ENCODE results near the gene SCYGR8. TPM values are rescaled to one million over a fixed set of nuclear protein-coding genes. Genes with fewer than 3 reads are reported as not detected.

The SCYGR8 gene, protein sequence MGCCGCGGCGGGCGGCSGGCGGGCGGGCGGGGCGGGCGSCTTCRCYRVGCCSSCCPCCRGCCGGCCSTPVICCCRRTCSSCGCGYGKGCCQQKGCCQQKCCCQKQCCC
- total RNA-seq (2021; fragmentation: NEBNext Ultra II Directional; extraction: Animal tissue kit (Norgen Biotek cat#: 25700)): not detected in 2 replicates
- not detected in 2 replicates for polyA plus RNA-seq (2011; rRNA removed)
- not detected for polyA plus RNA-seq (2011; cell fraction: cytosol; rRNA removed)
- polyA plus RNA-seq (2011; cell fraction: nucleus; rRNA removed): not detected
- polyA plus RNA-seq (2012, experiment 1 of 2): not detected in 4 replicates
- polyA plus RNA-seq (2012, experiment 2 of 2): not detected
- not detected for polyA plus RNA-seq (2013, experiment 1 of 2)
- polyA plus RNA-seq (2013, experiment 2 of 2): not detected
- polyA minus RNA-seq (2011; rRNA and poly(A)+ RNA removed): not detected in 2 replicates
- polyA minus RNA-seq (2011; cell fraction: cytosol; rRNA and poly(A)+ RNA removed): not detected
- not detected for polyA minus RNA-seq (2011; cell fraction: nucleus; rRNA and poly(A)+ RNA removed)
- long read RNA-seq, experiment 1: 0 reads
- long read RNA-seq, experiment 2: 0 reads

DNA sequence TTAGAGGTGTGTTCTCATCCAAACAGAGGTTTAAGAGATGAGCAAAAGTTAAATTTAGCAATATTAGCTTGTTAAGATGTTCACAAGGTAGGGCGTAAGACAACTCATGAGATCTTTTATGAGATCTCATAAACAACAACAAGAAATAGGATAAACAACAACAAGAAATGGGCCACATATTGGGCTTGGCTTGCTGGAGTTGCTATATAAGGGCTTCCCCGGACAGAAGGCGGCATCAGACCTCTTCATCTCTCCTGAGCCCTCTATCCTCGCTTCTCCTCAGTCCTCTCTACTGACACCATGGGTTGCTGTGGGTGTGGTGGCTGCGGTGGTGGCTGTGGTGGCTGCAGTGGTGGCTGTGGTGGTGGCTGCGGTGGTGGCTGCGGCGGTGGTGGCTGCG lies at the start of gene SCYGR8:
TSS of gene SCYGR8 (plus strand) at position 301 of the 400 bp plus-strand sequence. CDS start at position 301, 0 bp downstream.
- 94% methylated on average over 5 of the region's 9 CpGs; no CpG with 5 or more reads in 1 of the 2 experiments for WGBS, 2 experiments (ENCODE audit: extremely low coverage in 1 of 2, insufficient coverage in 1 of 2, insufficient read length in 1 of 2, insufficient replicate concordance in 2 of 2, low coverage in 1 of 2, low lambda C conversion rate in 2 of 2, missing lambda C conversion rate in 1 of 2)
- no peaks in the 10 kb centered on the region for H3K36me3 ChIP-seq (ENCODE audit: control insufficient read depth in 2 of 4, insufficient read depth in 4 of 4, low read length in 3 of 4)
- no peak within 1 kb of the TSS for H3K9ac ChIP-seq (replicated peaks in 1 of 4; ENCODE audit: extremely low read depth in 1 of 4, low read depth in 3 of 4, low read length in 3 of 4)
- H2BK15ac ChIP-seq (ENCODE audit: low read length): no peak within 1 kb of the TSS
- H3K4me3 ChIP-seq (ENCODE audit: extremely low read depth in 1 of 4, insufficient read depth in 2 of 4, low read depth in 3 of 4, low read length in 4 of 4): no peak within 1 kb of the TSS
- H3K27ac ChIP-seq (ENCODE audit: low read depth, low read length): no peak within 1 kb of the TSS
- H3K56ac ChIP-seq (replicated peaks; ENCODE audit: insufficient read length, low read depth, low read length): no peak within 1 kb of the TSS
- POLR2A ChIA-PET (ENCODE audit: partially characterized antibody): no interaction called here
- H2BK120ac ChIP-seq (replicated peaks; ENCODE audit: low read depth, low read length): no peak within 1 kb of the TSS
- CTCF ChIA-PET (ENCODE audit: partially characterized antibody): interaction anchor here (1.2 to 5.0 kb wide), 5 partner anchors 11 to 115 kb away, joined by 3 to 44 read pairs (median 4); no protein-coding TSS in a partner anchor
- peaks cover 0 to 3% (median under 1%) of the 10 kb centered on the region in 4 experiments; a peak in 1 of 7 replicates for H3K4me1 ChIP-seq (replicated peaks in 1 of 4; ENCODE audit: control insufficient read depth in 3 of 4, insufficient read depth in 4 of 4, low read length in 3 of 4)
- no peak within 1 kb of the TSS for H2BK20ac ChIP-seq (ENCODE audit: low read length)
- H4K20me1 ChIP-seq (replicated peaks in 1 of 2; ENCODE audit: control insufficient read depth in 1 of 2, insufficient read depth in 2 of 2, low read length in 2 of 2): no peaks in the 10 kb centered on the region
- no peaks in the 10 kb centered on the region for H3K79me1 ChIP-seq (ENCODE audit: low read depth, low read length)
- H4K8ac ChIP-seq (ENCODE audit: extremely low read depth, insufficient read depth, low read length): no peak within 1 kb of the TSS
- H2BK5ac ChIP-seq (ENCODE audit: low read depth, low read length): no peak within 1 kb of the TSS
- H4K5ac ChIP-seq (ENCODE audit: insufficient read length, low read depth, low read length): no peak within 1 kb of the TSS
- no peaks in the 10 kb centered on the region for H3K9me3 ChIP-seq (ENCODE audit: insufficient read depth in 2 of 2, low read depth in 1 of 2, low read length in 1 of 2)
- H3K23ac ChIP-seq (ENCODE audit: insufficient read length): no peak within 1 kb of the TSS
- no peak for DNase-seq (ENCODE audit: low read depth in 1 of 2, low spot score in 2 of 2)
- no peak within 1 kb of the TSS for H3K4ac ChIP-seq (replicated peaks; ENCODE audit: insufficient read length, low read depth, low read length)
- H3K27me3 ChIP-seq (replicated peaks in 1 of 4; ENCODE audit: control insufficient read depth in 3 of 4, extremely low read depth in 1 of 4, insufficient read depth in 3 of 4, low read length in 3 of 4): no peaks in the 10 kb centered on the region
- no peak within 1 kb of the TSS for H3K18ac ChIP-seq (ENCODE audit: extremely low read depth, low read length)
- no peak for FAIRE-seq
- no peaks in the 10 kb centered on the region for H3K23me2 ChIP-seq (ENCODE audit: low read depth, low read length)
- H3K14ac ChIP-seq (ENCODE audit: insufficient read length): no peak within 1 kb of the TSS
- no peak within 1 kb of the TSS for H2AK5ac ChIP-seq (ENCODE audit: low read depth, low read length)
- H2AFZ ChIP-seq (ENCODE audit: low read length): peak within 1 kb of the TSS; percentile 44; the same call in 1 of the 2 replicates
- H3K79me2 ChIP-seq (ENCODE audit: control insufficient read depth in 1 of 2, insufficient read depth in 2 of 2, low read length in 2 of 2): no peaks in the 10 kb centered on the region
- H3K4me2 ChIP-seq (ENCODE audit: insufficient read depth in 1 of 2, low read depth in 2 of 2, low read length in 2 of 2): no peak within 1 kb of the TSS
- H4K91ac ChIP-seq (replicated peaks; ENCODE audit: insufficient read length, low read length): no peak within 1 kb of the TSS
- no peak within 1 kb of the TSS for H2BK12ac ChIP-seq (ENCODE audit: low read depth, low read length)
- no peak for TF ChIP-seq SP2 (IDR thresholded peaks at IDR 0.05; ENCODE audit: low read length)
- TF ChIP-seq SIRT6 (IDR thresholded peaks at IDR 0.05; ENCODE audit: low read length): no peak
- no peak for TF ChIP-seq CHD2 (IDR thresholded peaks at IDR 0.05; ENCODE audit: low read length)
- no peak for TF ChIP-seq SIX5 (IDR thresholded peaks at IDR 0.05; ENCODE audit: low read depth, low read length)
- no peak for TF ChIP-seq POU5F1 (IDR thresholded peaks at IDR 0.05; ENCODE audit: low read depth, low read length)
- no peak for TF ChIP-seq CTBP2 (IDR thresholded peaks at IDR 0.05; ENCODE audit: borderline replicate concordance, insufficient read depth, insufficient read length, low read length)
- no peak for TF ChIP-seq RNF2 (IDR thresholded peaks at IDR 0.05; ENCODE audit: borderline replicate concordance, low read depth, low read length, missing control alignments, poor library complexity, severe bottlenecking)
- no peak for TF ChIP-seq CEBPB (IDR thresholded peaks at IDR 0.05; ENCODE audit: low read depth, low read length)
- TF ChIP-seq, protein P1, sequence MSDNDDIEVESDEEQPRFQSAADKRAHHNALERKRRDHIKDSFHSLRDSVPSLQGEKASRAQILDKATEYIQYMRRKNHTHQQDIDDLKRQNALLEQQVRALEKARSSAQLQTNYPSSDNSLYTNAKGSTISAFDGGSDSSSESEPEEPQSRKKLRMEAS (IDR thresholded peaks at IDR 0.05): no peak
- TF ChIP-seq CHD1 (IDR thresholded peaks at IDR 0.05; ENCODE audit: low read depth, low read length): no peak
- no peak for TF ChIP-seq SIN3A (conservative IDR thresholded peaks at IDR 0.05 in 1 of 2, IDR thresholded peaks at IDR 0.05 in 1 of 2; ENCODE audit: low read depth in 1 of 2, low read length in 2 of 2)
- no peak for TF ChIP-seq POLR2AphosphoS5 (IDR thresholded peaks at IDR 0.05; ENCODE audit: low read depth, low read length)
